ENCODE data around the gene IGHMBP2.
"Not testable (repeated sequence)": the region's sequence is repeated elsewhere in the genome, so short reads cannot be mapped to it uniquely, and the experiment has no call there.

IGHMBP2 gene

DNA sequence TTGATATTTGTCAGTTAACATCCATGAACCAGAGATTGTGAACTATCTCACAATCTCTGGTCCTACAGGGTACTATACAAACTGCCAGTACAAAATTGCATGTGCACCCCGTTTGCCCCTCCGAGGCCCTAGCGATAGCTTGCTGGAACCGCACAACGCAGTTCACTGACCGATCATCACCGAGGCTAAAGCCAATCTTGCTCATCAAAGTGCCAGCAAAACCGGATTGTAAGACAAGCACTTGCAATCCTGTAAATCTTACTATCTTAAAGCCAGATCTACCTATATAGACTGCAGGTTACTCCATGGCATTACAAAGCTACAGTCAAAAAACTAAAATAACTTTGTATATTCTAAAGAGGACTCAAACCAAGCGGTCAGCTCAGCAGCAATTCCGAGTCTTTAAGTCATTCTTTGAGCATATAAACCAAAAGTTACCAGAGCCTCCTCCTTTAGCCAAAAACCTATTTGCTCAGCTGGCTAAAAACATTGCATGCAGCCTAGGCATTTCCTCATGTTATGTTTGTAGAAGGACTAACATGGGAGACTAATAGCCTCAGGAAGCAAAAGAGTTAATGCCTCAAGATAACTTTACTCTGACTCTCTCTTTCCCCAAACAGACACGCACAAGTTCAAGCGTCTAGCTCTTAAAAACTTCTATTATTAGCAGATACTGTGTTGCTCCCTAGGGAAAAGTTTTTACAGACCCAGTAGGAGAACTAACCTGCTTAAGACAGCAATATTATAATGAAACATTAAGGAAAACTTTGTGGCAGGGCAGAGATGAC is 31.3 kb upstream of the IGHMBP2 start:
- no peaks in the 10 kb centered on the region for H3K36me3 ChIP-seq (ENCODE audit: control insufficient read depth in 4 of 4, insufficient read depth in 4 of 4, low read length in 3 of 4)
- POLR2A ChIA-PET, result no interaction called here
- WGBS (ENCODE audit: insufficient coverage), result 94% methylated on average over 9 of the region's 12 CpGs
- H3K9me3 ChIP-seq (ENCODE audit: control extremely low read depth in 1 of 5, control insufficient read depth in 4 of 5, insufficient read depth in 2 of 5, low read depth in 1 of 5, low read length in 4 of 5), result no peaks in the 10 kb centered on the region
- no peaks in the 10 kb centered on the region for H3K27me3 ChIP-seq (replicated peaks in 2 of 5; ENCODE audit: control insufficient read depth in 4 of 5, insufficient read depth in 5 of 5, low read length in 4 of 5)
- H3K27ac ChIP-seq (ENCODE audit: insufficient read depth in 1 of 2, low read depth in 1 of 2, low read length in 2 of 2, poor library complexity in 1 of 2, severe bottlenecking in 2 of 2), result no peak overlapping the region
- no peak overlapping the region for H3K4me3 ChIP-seq (ENCODE audit: control insufficient read depth in 1 of 7, extremely low read depth in 1 of 7, insufficient read depth in 4 of 7, low read depth in 2 of 7, low read length in 6 of 7)
- DNase-seq, result no peak
- CTCF ChIA-PET, result interaction anchor here (1.5 kb wide), 1 partner anchor 47 kb away, joined by 5 read pairs; no protein-coding TSS in a partner anchor
- H3K4me1 ChIP-seq (ENCODE audit: control extremely low read depth in 1 of 4, control insufficient read depth in 4 of 4, insufficient read depth in 4 of 4, low read length in 3 of 4), result peaks cover 0 to 24% (median 16%) of the 10 kb centered on the region in 4 experiments

DNA sequence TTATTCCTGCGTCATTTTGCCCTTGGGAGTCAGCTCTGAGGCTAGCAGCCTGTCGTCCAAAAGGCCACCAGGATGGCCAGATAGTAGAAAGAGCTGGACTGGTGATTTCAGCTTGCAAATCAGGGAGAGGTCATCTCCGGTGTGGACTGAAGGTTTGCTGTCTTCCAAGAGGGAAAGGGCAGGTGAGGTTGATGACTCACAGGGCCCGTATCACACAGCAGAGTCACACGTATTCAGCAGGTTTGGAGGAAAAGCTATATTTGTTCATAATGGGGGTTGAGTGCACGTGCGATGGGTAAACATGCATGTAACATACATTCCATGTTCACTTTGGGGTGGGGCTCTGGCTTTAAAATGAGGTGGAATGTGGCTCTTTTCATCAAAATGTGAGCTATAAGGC is 25.7 kb upstream of the IGHMBP2 start:
- ChIA-PET POLR2A (no interaction called here), CTCF (interaction anchor here (2.3 to 2.6 kb wide), 2 partner anchors 13 to 34 kb away, joined by 6 to 8 read pairs; no protein-coding TSS in a partner anchor)
- WGBS (ENCODE audit: insufficient coverage), result 93% methylated on average over 5 of the region's 7 CpGs
- DNase-seq, result no peak
- Histone ChIP-seq H3K4me1 (ENCODE audit: control extremely low read depth in 1 of 4, control insufficient read depth in 4 of 4, insufficient read depth in 4 of 4, low read length in 3 of 4) (no peaks in the 10 kb centered on the region), H3K36me3 (ENCODE audit: control insufficient read depth in 4 of 4, insufficient read depth in 4 of 4, low read length in 3 of 4) (no peaks in the 10 kb centered on the region), H3K4me3 (ENCODE audit: control insufficient read depth in 1 of 7, extremely low read depth in 1 of 7, insufficient read depth in 4 of 7, low read depth in 2 of 7, low read length in 6 of 7) (no peak overlapping the region), H3K27ac (ENCODE audit: insufficient read depth in 1 of 2, low read depth in 1 of 2, low read length in 2 of 2, poor library complexity in 1 of 2, severe bottlenecking in 2 of 2) (no peak overlapping the region), H3K9me3 (ENCODE audit: control extremely low read depth in 1 of 5, control insufficient read depth in 4 of 5, insufficient read depth in 2 of 5, low read depth in 1 of 5, low read length in 4 of 5) (no peaks in the 10 kb centered on the region), H3K27me3 (replicated peaks in 2 of 5; ENCODE audit: control insufficient read depth in 4 of 5, insufficient read depth in 5 of 5, low read length in 4 of 5) (no peaks in the 10 kb centered on the region)

DNA sequence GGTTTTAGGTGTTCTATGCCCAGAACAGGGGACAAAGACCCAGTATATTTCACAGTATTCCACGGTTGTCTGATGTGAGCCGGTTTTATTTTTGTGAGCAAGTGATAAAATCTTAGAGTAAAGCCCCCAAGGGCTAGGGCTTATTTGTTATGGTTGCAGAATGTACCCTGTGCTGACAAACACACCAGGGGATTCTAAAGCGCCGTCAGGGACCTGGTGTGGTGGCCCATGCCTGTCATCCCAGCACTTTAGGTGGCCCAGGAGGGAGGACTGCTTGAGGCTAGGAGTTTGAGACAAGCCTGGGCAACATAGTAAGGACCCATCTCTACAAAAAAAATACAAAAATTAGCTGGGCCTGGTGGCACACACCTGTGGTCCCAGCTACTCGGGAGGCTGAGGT is 22.8 kb upstream of the IGHMBP2 start:
- DNase-seq, result no peak
- Histone ChIP-seq H3K27ac (ENCODE audit: insufficient read depth in 1 of 2, low read depth in 1 of 2, low read length in 2 of 2, poor library complexity in 1 of 2, severe bottlenecking in 2 of 2) (no peak overlapping the region), H3K36me3 (ENCODE audit: control insufficient read depth in 4 of 4, insufficient read depth in 4 of 4, low read length in 3 of 4) (peaks cover 0 to 3% (median 0%) of the 10 kb centered on the region in 4 experiments), H3K9me3 (ENCODE audit: control extremely low read depth in 1 of 5, control insufficient read depth in 4 of 5, insufficient read depth in 2 of 5, low read depth in 1 of 5, low read length in 4 of 5) (no peaks in the 10 kb centered on the region), H3K4me1 (ENCODE audit: control extremely low read depth in 1 of 4, control insufficient read depth in 4 of 4, insufficient read depth in 4 of 4, low read length in 3 of 4) (no peaks in the 10 kb centered on the region), H3K4me3 (ENCODE audit: control insufficient read depth in 1 of 7, extremely low read depth in 1 of 7, insufficient read depth in 4 of 7, low read depth in 2 of 7, low read length in 6 of 7) (no peak overlapping the region), H3K27me3 (replicated peaks in 2 of 5; ENCODE audit: control insufficient read depth in 4 of 5, insufficient read depth in 5 of 5, low read length in 4 of 5) (no peaks in the 10 kb centered on the region)
- 95% methylated on average over 3 of the region's 5 CpGs for WGBS (ENCODE audit: insufficient coverage)
- CTCF ChIA-PET, result interaction anchor here (0.9 to 1.0 kb wide), 2 partner anchors 33 to 56 kb away, joined by 3 to 5 read pairs; no protein-coding TSS in a partner anchor
- POLR2A ChIA-PET, result no interaction called here

DNA sequence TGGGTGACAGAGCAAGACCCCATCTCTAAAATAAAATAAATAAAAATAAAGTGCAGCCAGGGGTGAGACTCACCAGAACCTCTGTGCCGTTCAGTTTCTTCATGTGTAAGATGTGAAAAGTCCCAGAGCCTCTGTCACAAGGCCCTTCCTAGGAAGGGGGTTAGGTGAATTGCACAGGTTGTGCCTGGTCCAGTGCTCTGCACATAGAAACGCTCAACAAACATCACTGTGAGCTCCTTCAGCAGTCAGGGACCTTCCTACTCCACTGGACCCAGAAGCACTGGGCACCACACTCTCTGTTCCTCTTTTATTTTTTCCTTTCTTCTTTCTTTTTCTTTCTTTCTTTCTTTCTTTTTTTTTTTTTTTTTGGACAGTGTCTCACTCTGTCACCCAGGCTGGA is 22.4 kb upstream of the IGHMBP2 start:
- no peaks in the 10 kb centered on the region for H3K4me1 ChIP-seq (ENCODE audit: control extremely low read depth in 1 of 4, control insufficient read depth in 4 of 4, insufficient read depth in 4 of 4, low read length in 3 of 4)
- CTCF ChIA-PET, result interaction anchor here (1.0 kb wide), 1 partner anchor 56 kb away, joined by 3 read pairs; no protein-coding TSS in a partner anchor
- peaks cover 0 to 3% (median 0%) of the 10 kb centered on the region in 4 experiments for H3K36me3 ChIP-seq (ENCODE audit: control insufficient read depth in 4 of 4, insufficient read depth in 4 of 4, low read length in 3 of 4)
- POLR2A ChIA-PET, result no interaction called here
- H3K4me3 ChIP-seq (ENCODE audit: control insufficient read depth in 1 of 7, extremely low read depth in 1 of 7, insufficient read depth in 4 of 7, low read depth in 2 of 7, low read length in 6 of 7), result no peak overlapping the region
- DNase-seq, result no peak
- no peaks in the 10 kb centered on the region for H3K9me3 ChIP-seq (ENCODE audit: control extremely low read depth in 1 of 5, control insufficient read depth in 4 of 5, insufficient read depth in 2 of 5, low read depth in 1 of 5, low read length in 4 of 5)
- WGBS (ENCODE audit: insufficient coverage), result no CpG with 5 or more reads among the region's 2 CpGs
- no peaks in the 10 kb centered on the region for H3K27me3 ChIP-seq (replicated peaks in 2 of 5; ENCODE audit: control insufficient read depth in 4 of 5, insufficient read depth in 5 of 5, low read length in 4 of 5)
- H3K27ac ChIP-seq (ENCODE audit: insufficient read depth in 1 of 2, low read depth in 1 of 2, low read length in 2 of 2, poor library complexity in 1 of 2, severe bottlenecking in 2 of 2), result no peak overlapping the region

DNA sequence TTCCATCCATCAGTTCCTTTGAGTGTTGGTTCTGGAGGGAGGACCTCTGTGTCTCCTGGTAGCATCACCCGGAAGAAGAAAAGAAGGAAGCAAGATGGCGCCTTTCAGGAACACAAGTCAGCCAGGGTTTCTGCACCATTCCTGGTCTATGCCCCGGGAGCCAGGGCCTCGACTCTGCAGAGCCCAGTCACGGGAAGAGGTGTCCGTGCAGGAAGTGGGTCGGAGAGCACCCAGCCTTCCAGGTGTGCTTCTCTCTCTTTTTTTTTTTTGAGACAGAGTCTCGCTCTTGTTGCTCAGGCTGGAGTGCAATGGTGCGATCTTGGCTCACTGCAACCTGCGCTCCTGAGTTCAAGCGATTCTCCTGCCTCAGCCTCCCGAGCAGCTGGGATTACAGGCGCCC is 21.3 kb upstream of the IGHMBP2 start:
- no peaks in the 10 kb centered on the region for H3K4me1 ChIP-seq (ENCODE audit: control extremely low read depth in 1 of 4, control insufficient read depth in 4 of 4, insufficient read depth in 4 of 4, low read length in 3 of 4)
- H3K4me3 ChIP-seq (ENCODE audit: control insufficient read depth in 1 of 7, extremely low read depth in 1 of 7, insufficient read depth in 4 of 7, low read depth in 2 of 7, low read length in 6 of 7), result no peak overlapping the region
- ChIA-PET CTCF (interaction anchor here (1.1 kb wide), 1 partner anchor 12 kb away, joined by 3 read pairs; no protein-coding TSS in a partner anchor), POLR2A (no interaction called here)
- no peak overlapping the region for H3K27ac ChIP-seq (ENCODE audit: insufficient read depth in 1 of 2, low read depth in 1 of 2, low read length in 2 of 2, poor library complexity in 1 of 2, severe bottlenecking in 2 of 2)
- DNase-seq, result no peak
- 85% methylated on average over 8 of the region's 13 CpGs for WGBS (ENCODE audit: insufficient coverage)
- H3K27me3 ChIP-seq (replicated peaks in 2 of 5; ENCODE audit: control insufficient read depth in 4 of 5, insufficient read depth in 5 of 5, low read length in 4 of 5), result no peaks in the 10 kb centered on the region
- peaks cover 0 to 3% (median 0%) of the 10 kb centered on the region in 4 experiments for H3K36me3 ChIP-seq (ENCODE audit: control insufficient read depth in 4 of 4, insufficient read depth in 4 of 4, low read length in 3 of 4)
- no peaks in the 10 kb centered on the region for H3K9me3 ChIP-seq (ENCODE audit: control extremely low read depth in 1 of 5, control insufficient read depth in 4 of 5, insufficient read depth in 2 of 5, low read depth in 1 of 5, low read length in 4 of 5)

DNA sequence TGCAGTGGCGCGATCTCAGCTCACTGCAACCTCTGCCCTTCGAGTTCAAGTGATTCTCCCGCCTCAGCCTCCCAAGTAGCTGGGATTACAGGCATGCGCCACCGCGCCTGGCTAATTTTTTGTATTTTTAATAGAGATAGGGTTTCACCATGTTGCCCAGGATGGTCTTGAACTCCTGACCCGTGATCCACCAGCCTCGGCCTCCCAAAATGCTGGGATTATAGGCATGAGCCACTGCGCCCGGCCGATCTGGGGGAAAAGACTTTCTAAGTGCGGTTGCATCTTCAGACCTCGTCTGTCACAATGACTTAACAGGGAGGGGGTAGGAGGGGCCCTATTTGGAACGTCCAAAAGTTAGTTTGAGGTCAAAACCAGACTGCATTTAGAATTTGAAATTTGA is 18.9 kb upstream of the IGHMBP2 start:
- CTCF ChIA-PET; POLR2A ChIA-PET; H3K27me3 ChIP-seq (replicated peaks in 2 of 5; ENCODE audit: control insufficient read depth in 4 of 5, insufficient read depth in 5 of 5, low read length in 4 of 5); H3K4me1 ChIP-seq (ENCODE audit: control extremely low read depth in 1 of 4, control insufficient read depth in 4 of 4, insufficient read depth in 4 of 4, low read length in 3 of 4); H3K9me3 ChIP-seq (ENCODE audit: control extremely low read depth in 1 of 5, control insufficient read depth in 4 of 5, insufficient read depth in 2 of 5, low read depth in 1 of 5, low read length in 4 of 5); H3K4me3 ChIP-seq (ENCODE audit: control insufficient read depth in 1 of 7, extremely low read depth in 1 of 7, insufficient read depth in 4 of 7, low read depth in 2 of 7, low read length in 6 of 7); H3K27ac ChIP-seq (ENCODE audit: insufficient read depth in 1 of 2, low read depth in 1 of 2, low read length in 2 of 2, poor library complexity in 1 of 2, severe bottlenecking in 2 of 2); H3K36me3 ChIP-seq (ENCODE audit: control insufficient read depth in 4 of 4, insufficient read depth in 4 of 4, low read length in 3 of 4); DNase-seq: not testable (repeated sequence)
- WGBS (ENCODE audit: insufficient coverage), result 99% methylated on average over 12 of the region's 15 CpGs

DNA sequence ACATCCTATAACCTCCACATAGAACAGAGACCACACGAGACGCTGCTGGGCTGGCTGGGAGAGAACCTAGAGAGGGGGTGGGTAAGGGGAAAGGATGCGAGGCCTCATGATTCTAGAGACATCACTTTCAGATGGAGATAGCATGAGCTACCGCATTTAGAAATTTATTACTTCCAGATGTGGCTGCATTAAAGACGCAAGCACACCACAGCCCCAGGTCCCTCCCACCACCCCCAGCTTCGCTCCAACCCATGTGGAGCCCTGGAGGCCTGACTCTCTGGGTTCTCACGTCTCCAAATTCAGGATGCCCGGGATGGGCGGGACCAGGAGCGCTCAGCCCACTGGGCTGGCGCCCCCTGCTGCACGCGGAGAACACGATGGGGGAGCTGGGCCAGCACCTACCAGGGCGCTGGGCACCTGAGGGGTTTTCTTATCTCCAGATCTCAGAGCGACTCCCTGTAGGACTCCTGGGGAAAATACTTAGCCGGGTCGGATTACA is 13.7 kb upstream of the IGHMBP2 start:
- peak in 1 of 3 donors; percentile 9 for DNase-seq
- no peak overlapping the region for H3K27ac ChIP-seq (ENCODE audit: insufficient read depth in 1 of 2, low read depth in 1 of 2, low read length in 2 of 2, poor library complexity in 1 of 2, severe bottlenecking in 2 of 2)
- no peak overlapping the region for H3K4me3 ChIP-seq (ENCODE audit: control insufficient read depth in 1 of 7, extremely low read depth in 1 of 7, insufficient read depth in 4 of 7, low read depth in 2 of 7, low read length in 6 of 7)
- ChIA-PET POLR2A (interaction anchor here (1.1 kb wide), 1 partner anchor 65 kb away, joined by 3 read pairs; no protein-coding TSS in a partner anchor), CTCF (interaction anchor here (1.2 to 3.1 kb wide), 2 partner anchors 11 to 20 kb away, joined by 4 to 8 read pairs; no protein-coding TSS in a partner anchor)
- H3K9me3 ChIP-seq (ENCODE audit: control extremely low read depth in 1 of 5, control insufficient read depth in 4 of 5, insufficient read depth in 2 of 5, low read depth in 1 of 5, low read length in 4 of 5), result no peaks in the 10 kb centered on the region
- peaks cover 4 to 47% (median 34%) of the 10 kb centered on the region in 4 experiments for H3K36me3 ChIP-seq (ENCODE audit: control insufficient read depth in 4 of 4, insufficient read depth in 4 of 4, low read length in 3 of 4)
- WGBS (ENCODE audit: insufficient coverage), result 87% methylated on average over 16 of the region's 18 CpGs
- H3K27me3 ChIP-seq (replicated peaks in 2 of 5; ENCODE audit: control insufficient read depth in 4 of 5, insufficient read depth in 5 of 5, low read length in 4 of 5), result no peaks in the 10 kb centered on the region
- peaks cover 0 to 11% (median 5%) of the 10 kb centered on the region in 4 experiments for H3K4me1 ChIP-seq (ENCODE audit: control extremely low read depth in 1 of 4, control insufficient read depth in 4 of 4, insufficient read depth in 4 of 4, low read length in 3 of 4)

All from common myeloid progenitor, CD34-positive (primary cell).